HG02759 (cell line): ENCODE measurements around the gene ZNF831.

Source experiments
- ATAC-seq: cut with Tn5 transposase; IDR thresholded peaks from one replicate; pipeline ENCODE4 v1.9.1; 2021; ENCODE audit warnings: mild to moderate bottlenecking, moderate library complexity; ENCODE audit not compliant: unreplicated experiment

ZNF831 gene

GRCh38 chr20:59297686-59298085, 134.1 kb downstream of the ZNF831 start:
- ATAC-seq = no peak

- ATAC-seq = no peak
Measured at GRCh38 chr20:59299945-59300332, 136.3 kb downstream of the ZNF831 start.

GRCh38 chr20:59300333-59301081, 136.9 kb downstream of the ZNF831 start, which contains the start of gene EDN3:
Gene EDN3 (plus strand): TSS chr20:59300611. CDS start chr20:59300813, 202 bp downstream.
- no peak for ATAC-seq

GRCh38 chr20:59301343-59302007, 137.9 kb downstream of the ZNF831 start:
- ATAC-seq = no peak

- no peak for ATAC-seq
Measured at GRCh38 chr20:59305908-59306655, 142.5 kb downstream of the ZNF831 start.

- no peak for ATAC-seq
Measured at GRCh38 chr20:59307270-59307669, 143.6 kb downstream of the ZNF831 start.
